ENCODE measurements around the gene SCTR.

DNA sequence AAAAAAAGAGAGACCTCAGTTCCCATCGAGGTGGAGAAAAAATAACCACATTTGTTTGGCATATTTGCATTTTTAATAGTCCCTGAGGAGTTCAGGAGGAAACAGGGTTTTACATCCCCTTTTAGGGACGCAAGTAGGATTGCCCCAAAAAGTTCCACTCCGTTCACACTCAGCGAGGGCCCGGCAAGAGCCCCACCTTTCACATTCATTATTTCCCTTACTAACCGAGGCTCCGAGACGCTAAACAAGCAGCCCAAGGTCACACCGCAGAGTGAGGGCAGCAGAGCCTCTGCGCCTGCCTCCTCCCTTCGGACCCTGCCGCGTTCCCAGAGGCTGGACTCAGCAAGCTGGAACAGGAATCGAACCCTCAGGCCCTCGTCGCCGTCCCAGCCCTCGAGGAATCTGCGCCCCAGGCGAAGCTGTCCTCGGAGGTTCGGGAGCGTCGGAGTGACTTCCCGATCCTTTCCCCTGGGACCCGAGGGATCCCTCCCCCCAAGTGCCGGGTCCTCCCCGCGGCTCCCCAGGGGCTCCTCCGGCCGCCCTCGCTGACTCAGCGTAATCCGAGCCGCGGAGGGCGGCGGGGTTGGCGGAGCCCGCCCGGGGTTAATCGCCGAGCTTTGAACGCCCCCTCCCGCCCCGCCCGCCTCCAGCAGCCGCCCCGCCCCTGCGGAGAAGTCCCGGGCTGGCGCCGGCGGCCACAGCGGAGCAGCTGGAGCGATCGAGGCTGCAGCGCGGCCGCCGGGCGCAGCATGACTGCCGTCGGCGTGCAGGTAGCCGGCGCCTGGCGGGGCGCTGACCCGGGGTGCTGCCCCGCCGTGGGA, 92.9 kb downstream of the SCTR start, which contains the start of gene TMEM37:
- TF ChIP-seq, protein P1, sequence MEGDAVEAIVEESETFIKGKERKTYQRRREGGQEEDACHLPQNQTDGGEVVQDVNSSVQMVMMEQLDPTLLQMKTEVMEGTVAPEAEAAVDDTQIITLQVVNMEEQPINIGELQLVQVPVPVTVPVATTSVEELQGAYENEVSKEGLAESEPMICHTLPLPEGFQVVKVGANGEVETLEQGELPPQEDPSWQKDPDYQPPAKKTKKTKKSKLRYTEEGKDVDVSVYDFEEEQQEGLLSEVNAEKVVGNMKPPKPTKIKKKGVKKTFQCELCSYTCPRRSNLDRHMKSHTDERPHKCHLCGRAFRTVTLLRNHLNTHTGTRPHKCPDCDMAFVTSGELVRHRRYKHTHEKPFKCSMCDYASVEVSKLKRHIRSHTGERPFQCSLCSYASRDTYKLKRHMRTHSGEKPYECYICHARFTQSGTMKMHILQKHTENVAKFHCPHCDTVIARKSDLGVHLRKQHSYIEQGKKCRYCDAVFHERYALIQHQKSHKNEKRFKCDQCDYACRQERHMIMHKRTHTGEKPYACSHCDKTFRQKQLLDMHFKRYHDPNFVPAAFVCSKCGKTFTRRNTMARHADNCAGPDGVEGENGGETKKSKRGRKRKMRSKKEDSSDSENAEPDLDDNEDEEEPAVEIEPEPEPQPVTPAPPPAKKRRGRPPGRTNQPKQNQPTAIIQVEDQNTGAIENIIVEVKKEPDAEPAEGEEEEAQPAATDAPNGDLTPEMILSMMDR (IDR thresholded peaks at IDR 0.05): no peak
- TF ChIP-seq POLR2A (IDR thresholded peaks at IDR 0.05): peak in 1 of 2 donors; percentile 61

All from adrenal gland (tissue), 5 donors.